GM18907 (cell line): Measurements from ENCODE around the gene SHISA7.

Experiments used
- ATAC-seq: cut with Tn5 transposase; IDR thresholded peaks from one replicate; pipeline ENCODE4 v1.9.1; 2021; ENCODE audit warnings: mild to moderate bottlenecking, moderate library complexity; ENCODE audit not compliant: unreplicated experiment

The SHISA7 gene

GRCh38 chr19:55391191-55391670 lies 51.9 kb downstream of the SHISA7 start:
- ATAC-seq: no peak

- no peak for ATAC-seq
Measured at GRCh38 chr19:55390461-55390880, 52.6 kb downstream of the SHISA7 start.

- no peak for ATAC-seq
Measured at GRCh38 chr19:55389386-55390317, 53.4 kb downstream of the SHISA7 start.

- no peak for ATAC-seq
Measured at GRCh38 chr19:55387736-55388497, 55.2 kb downstream of the SHISA7 start.

GRCh38 chr19:55386493-55386971 lies 56.6 kb downstream of the SHISA7 start:
- no peak for ATAC-seq

GRCh38 chr19:55385724-55386492 lies 57.2 kb downstream of the SHISA7 start, which contains the start of gene RPL28:
RPL28 (plus strand) TSS chr19:55385932; CDS start chr19:55386358, 426 bp downstream.
- ATAC-seq: peak; percentile 67

- peak; percentile 64 for ATAC-seq
Measured at GRCh38 chr19:55384920-55385723, 58.0 kb downstream of the SHISA7 start.

- ATAC-seq: no peak
Measured at GRCh38 chr19:55384131-55384919, 58.8 kb downstream of the SHISA7 start, which contains the start of gene TMEM238. TMEM238 (minus strand) TSS chr19:55384292; CDS start chr19:55384259, 33 bp downstream.

- no peak for ATAC-seq
Measured at GRCh38 chr19:55383279-55384130, 59.6 kb downstream of the SHISA7 start.

- ATAC-seq: no peak
Measured at GRCh38 chr19:55382522-55383054, 60.5 kb downstream of the SHISA7 start.

- no peak for ATAC-seq
Measured at GRCh38 chr19:55382013-55382412, 61.1 kb downstream of the SHISA7 start.

GRCh38 chr19:55379174-55379573 lies 63.9 kb downstream of the SHISA7 start:
- no peak for ATAC-seq
